Fibroblast of lung (primary cell): ENCODE data around the gene ZNF579.

Experiments used
- EZH2 ChIP-seq: IDR thresholded peaks from 2 replicates; pipeline ENCODE4 v1.5.1; 2012; ENCODE audit warnings: low read length, control low read depth, mild to moderate bottlenecking; ENCODE audit errors: missing control alignments
- TF ChIP-seq, protein P1 (sequence below), 2 donors: IDR thresholded peaks in 1 of 2; conservative IDR thresholded peaks in 1 of 2; 1 replicate in 1 of 2; 2 replicates in 1 of 2; pipeline ENCODE4 v1.5.1; 2011 to 2012; ENCODE audit warnings: low read length in 2 of 2, control low read depth in 1 of 2, inconsistent platforms in 1 of 2, low read depth in 1 of 2, mild to moderate bottlenecking in 1 of 2

DNA sequence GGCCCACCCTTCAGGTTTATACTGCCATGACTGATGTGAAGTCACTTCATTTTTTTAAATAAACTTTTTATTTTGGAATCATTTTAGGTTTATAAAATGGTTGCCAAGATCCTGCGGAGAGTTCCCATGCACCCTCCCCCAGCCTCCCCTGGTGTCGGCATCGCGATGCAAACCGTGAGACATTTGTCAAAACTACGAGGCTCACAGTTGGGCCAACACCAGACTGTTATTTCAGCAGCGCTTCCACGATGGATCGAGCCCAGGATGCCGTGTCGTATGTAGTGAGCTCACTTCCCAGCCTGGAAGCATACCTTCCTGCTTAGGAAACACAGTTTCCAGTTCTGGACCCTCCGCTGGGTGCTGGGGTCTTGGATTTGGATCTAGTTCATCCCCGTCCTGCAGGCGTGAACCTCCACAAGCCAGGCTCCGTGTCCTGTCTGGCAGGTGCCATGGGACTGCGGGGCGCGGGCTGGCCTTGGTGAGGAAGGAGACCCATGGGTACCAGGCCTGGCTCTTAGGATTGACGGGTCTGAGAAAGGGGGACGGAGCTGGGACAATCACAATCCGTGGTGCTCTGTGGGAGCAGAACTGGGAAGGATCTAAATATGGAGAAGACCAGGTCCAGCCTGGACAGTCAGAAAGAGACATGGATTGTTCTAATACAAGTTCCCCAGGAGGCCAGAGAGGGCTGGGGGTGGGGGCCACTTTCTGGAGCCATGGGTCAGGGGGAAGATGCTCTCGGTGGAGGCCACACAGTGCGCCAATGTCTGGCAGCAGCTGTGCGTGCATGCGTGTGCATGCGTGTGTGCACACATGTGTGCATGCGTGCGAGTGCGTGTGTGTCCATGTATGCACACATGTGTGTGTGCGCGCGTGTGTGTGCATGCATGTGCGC lies 41.3 kb downstream of the ZNF579 start:
- TF ChIP-seq, protein P1, sequence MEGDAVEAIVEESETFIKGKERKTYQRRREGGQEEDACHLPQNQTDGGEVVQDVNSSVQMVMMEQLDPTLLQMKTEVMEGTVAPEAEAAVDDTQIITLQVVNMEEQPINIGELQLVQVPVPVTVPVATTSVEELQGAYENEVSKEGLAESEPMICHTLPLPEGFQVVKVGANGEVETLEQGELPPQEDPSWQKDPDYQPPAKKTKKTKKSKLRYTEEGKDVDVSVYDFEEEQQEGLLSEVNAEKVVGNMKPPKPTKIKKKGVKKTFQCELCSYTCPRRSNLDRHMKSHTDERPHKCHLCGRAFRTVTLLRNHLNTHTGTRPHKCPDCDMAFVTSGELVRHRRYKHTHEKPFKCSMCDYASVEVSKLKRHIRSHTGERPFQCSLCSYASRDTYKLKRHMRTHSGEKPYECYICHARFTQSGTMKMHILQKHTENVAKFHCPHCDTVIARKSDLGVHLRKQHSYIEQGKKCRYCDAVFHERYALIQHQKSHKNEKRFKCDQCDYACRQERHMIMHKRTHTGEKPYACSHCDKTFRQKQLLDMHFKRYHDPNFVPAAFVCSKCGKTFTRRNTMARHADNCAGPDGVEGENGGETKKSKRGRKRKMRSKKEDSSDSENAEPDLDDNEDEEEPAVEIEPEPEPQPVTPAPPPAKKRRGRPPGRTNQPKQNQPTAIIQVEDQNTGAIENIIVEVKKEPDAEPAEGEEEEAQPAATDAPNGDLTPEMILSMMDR (conservative IDR thresholded peaks at IDR 0.05 in 1 of 2, IDR thresholded peaks at IDR 0.05 in 1 of 2; ENCODE audit: low read depth in 1 of 2, low read length in 2 of 2) = no peak
- TF ChIP-seq EZH2 = no peak
